IMR-90 (cell line): ENCODE results near the gene TBC1D1.
"Not testable (repeated sequence)": the region's sequence is repeated elsewhere in the genome, so short reads cannot be mapped to it uniquely, and the experiment has no call there.

Source experiments
- BHLHE40 ChIP-seq: fragments of 150-350 bp; IDR thresholded peaks from 2 replicates; pipeline ENCODE4 v1.6.1; 2016; ENCODE audit warnings: mild to moderate bottlenecking, low read depth, low read length
- CEBPB ChIP-seq: IDR thresholded peaks from 2 replicates; pipeline ENCODE4 v1.6.1; 2012; ENCODE audit warnings: low read depth, low read length, improper control_type of control experiment
- CHD1 ChIP-seq: IDR thresholded peaks from 2 replicates; pipeline ENCODE4 v1.6.1; 2012; ENCODE audit warnings: low read depth, low read length, improper control_type of control experiment
- FOS ChIP-seq: fragments of 150-350 bp; IDR thresholded peaks from 2 replicates; pipeline ENCODE4 v1.6.1; 2016; ENCODE audit warnings: low read depth, low read length
- MAZ ChIP-seq: IDR thresholded peaks from 2 replicates; pipeline ENCODE4 v1.6.1; 2012; ENCODE audit warnings: low read depth, mild to moderate bottlenecking, low read length, improper control_type of control experiment, moderate library complexity, borderline replicate concordance
- MXI1 ChIP-seq: IDR thresholded peaks from 2 replicates; pipeline ENCODE4 v1.6.1; 2012; ENCODE audit warnings: low read depth, mild to moderate bottlenecking, low read length, moderate library complexity, borderline replicate concordance
- POLR2A ChIP-seq: IDR thresholded peaks from 2 replicates; pipeline ENCODE4 v1.6.1; 2012; ENCODE audit warnings: mild to moderate bottlenecking, low read depth, low read length
- RAD21 ChIP-seq: IDR thresholded peaks from 2 replicates; pipeline ENCODE4 v1.6.1; 2012; ENCODE audit warnings: low read length, improper control_type of control experiment
- RCOR1 ChIP-seq: IDR thresholded peaks from 2 replicates; pipeline ENCODE4 v1.6.1; 2012; ENCODE audit warnings: mild to moderate bottlenecking, low read length, improper control_type of control experiment; ENCODE audit not compliant: insufficient replicate concordance
- RFX5 ChIP-seq: IDR thresholded peaks from 2 replicates; pipeline ENCODE4 v1.8.0; 2012; ENCODE audit warnings: low read depth, mild to moderate bottlenecking, low read length, moderate library complexity
- SMC3 ChIP-seq: fragments of 150-350 bp; IDR thresholded peaks from 2 replicates; pipeline ENCODE4 v1.6.1; 2016; ENCODE audit warnings: low read depth, mild to moderate bottlenecking, antibody characterized with exemption, low read length, moderate library complexity
- TF ChIP-seq, protein P1 (sequence below): conservative IDR thresholded peaks from 2 replicates; pipeline ENCODE4 v1.5.1; 2012; ENCODE audit warnings: mild to moderate bottlenecking, low read depth, low read length, improper control_type of control experiment
- TF ChIP-seq, protein P2 (sequence below): fragments of 150-350 bp; IDR thresholded peaks from 2 replicates; pipeline ENCODE4 v1.6.1; 2017; ENCODE audit warnings: mild to moderate bottlenecking, antibody characterized with exemption, low read length, low read depth

DNA sequence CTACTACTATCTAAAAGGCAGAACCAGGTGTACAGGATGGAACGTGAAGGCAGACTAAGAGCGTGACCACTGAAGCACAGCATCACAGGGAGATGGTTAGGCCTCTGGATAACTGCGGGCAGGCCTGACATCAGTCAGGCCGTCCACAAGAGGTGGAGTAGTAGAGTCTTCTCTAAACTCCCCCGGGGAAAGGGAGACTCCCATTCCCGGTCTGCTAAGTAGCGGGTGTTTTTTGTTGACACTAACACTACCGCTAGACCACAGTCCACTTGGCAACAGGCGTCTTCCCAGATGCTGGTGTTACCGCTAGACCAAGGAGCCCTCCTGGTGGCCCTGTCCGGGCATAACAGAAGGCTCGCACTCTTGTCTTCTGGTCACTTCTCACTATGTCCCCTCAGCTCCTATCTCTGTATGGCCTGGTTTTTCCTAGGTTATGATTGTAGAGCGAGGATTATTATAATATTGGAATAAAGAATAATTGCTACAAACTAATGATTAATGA is 84.5 kb downstream of the TBC1D1 start:
- TF ChIP-seq, protein P1, sequence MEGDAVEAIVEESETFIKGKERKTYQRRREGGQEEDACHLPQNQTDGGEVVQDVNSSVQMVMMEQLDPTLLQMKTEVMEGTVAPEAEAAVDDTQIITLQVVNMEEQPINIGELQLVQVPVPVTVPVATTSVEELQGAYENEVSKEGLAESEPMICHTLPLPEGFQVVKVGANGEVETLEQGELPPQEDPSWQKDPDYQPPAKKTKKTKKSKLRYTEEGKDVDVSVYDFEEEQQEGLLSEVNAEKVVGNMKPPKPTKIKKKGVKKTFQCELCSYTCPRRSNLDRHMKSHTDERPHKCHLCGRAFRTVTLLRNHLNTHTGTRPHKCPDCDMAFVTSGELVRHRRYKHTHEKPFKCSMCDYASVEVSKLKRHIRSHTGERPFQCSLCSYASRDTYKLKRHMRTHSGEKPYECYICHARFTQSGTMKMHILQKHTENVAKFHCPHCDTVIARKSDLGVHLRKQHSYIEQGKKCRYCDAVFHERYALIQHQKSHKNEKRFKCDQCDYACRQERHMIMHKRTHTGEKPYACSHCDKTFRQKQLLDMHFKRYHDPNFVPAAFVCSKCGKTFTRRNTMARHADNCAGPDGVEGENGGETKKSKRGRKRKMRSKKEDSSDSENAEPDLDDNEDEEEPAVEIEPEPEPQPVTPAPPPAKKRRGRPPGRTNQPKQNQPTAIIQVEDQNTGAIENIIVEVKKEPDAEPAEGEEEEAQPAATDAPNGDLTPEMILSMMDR: not testable (repeated sequence)
- TF ChIP-seq, protein P2, sequence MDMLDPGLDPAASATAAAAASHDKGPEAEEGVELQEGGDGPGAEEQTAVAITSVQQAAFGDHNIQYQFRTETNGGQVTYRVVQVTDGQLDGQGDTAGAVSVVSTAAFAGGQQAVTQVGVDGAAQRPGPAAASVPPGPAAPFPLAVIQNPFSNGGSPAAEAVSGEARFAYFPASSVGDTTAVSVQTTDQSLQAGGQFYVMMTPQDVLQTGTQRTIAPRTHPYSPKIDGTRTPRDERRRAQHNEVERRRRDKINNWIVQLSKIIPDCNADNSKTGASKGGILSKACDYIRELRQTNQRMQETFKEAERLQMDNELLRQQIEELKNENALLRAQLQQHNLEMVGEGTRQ: not testable (repeated sequence)
- not testable (repeated sequence) for TF ChIP-seq BHLHE40, SMC3, POLR2A, RAD21, CEBPB, RFX5, FOS, CHD1, RCOR1, MAZ, MXI1
